ENCODE data around the gene KCNH4.

GRCh38 chr17:42127414-42127813 is 53.5 kb downstream of the KCNH4 start:
- TF ChIP-seq CTCF (IDR thresholded peaks at IDR 0.05) (no peak), POLR2A (IDR thresholded peaks at IDR 0.05) (no peak), POLR2AphosphoS5 (IDR thresholded peaks at IDR 0.05) (no peak)
